Neural crest cell (in vitro differentiated cells): ENCODE data around the gene ZNF284. TPM values are rescaled to one million over a fixed set of nuclear protein-coding genes. Genes with fewer than 3 reads are reported as not detected.
A peak's percentile ranks its signal among the peaks of the same experiment; 100 is the strongest.

Source experiments
- DNase-seq: peaks from one replicate; pipeline ENCODE4 v3.0.0; 2021; ENCODE audit warnings: low read depth, mixed read lengths, low spot score
- H3K27ac Mint-ChIP-seq: one replicate; pipeline ENCODE4 v1.8.0; 2021; ENCODE audit warnings: mild to moderate bottlenecking, mixed read lengths; ENCODE audit not compliant: unreplicated experiment
- H3K27me3 Mint-ChIP-seq: 2 replicates; pipeline ENCODE4 v1.8.0; 2021; ENCODE audit warnings: low read depth, mild to moderate bottlenecking, mixed read lengths
- H3K36me3 Mint-ChIP-seq: 2 replicates; pipeline ENCODE4 v1.8.0; 2021; ENCODE audit warnings: low read depth, mild to moderate bottlenecking, mixed read lengths
- H3K4me1 Mint-ChIP-seq: 2 replicates; pipeline ENCODE4 v1.8.0; 2021; ENCODE audit warnings: mixed read lengths
- H3K4me3 Mint-ChIP-seq: one replicate; pipeline ENCODE4 v1.8.0; 2021; ENCODE audit warnings: mild to moderate bottlenecking, mixed read lengths
- H3K9me3 Mint-ChIP-seq: 2 replicates; pipeline ENCODE4 v1.8.0; 2021; ENCODE audit warnings: mixed read lengths
- CTCF ChIP-seq: fragments of 200-600 bp; sonication (generic); conservative IDR thresholded peaks from 2 replicates; pipeline ENCODE4 v1.5.0; 2021; ENCODE audit warnings: antibody characterized with exemption, mild to moderate bottlenecking
- long read RNA-seq: library from polyadenylated mRNA; unstranded; transcript quantifications from one replicate; pipeline ENCODE4 v2.0.0, GENCODE V29; 2020
- total RNA-seq: library from RNA; stranded (reverse); gene quantifications from 2 replicates; pipeline ENCODE4 v1.2.1, GENCODE V29; 2021

ZNF284 gene
- 4.5 TPM in 2 replicates for total RNA-seq
- long read RNA-seq, full-length matches to known transcripts: 6 of 7 reads
- long read RNA-seq, partial matches to known transcripts: 0 of 7 reads
- long read RNA-seq, other reads (novel, unspliced or antisense): 1 of 7 reads

- H3K36me3 Mint-ChIP-seq: peaks cover 43% of the 10 kb centered on the region
- H3K27ac Mint-ChIP-seq: peak within 1 kb of the TSS; percentile 93
- H3K9me3 Mint-ChIP-seq: peaks cover 19% of the 10 kb centered on the region
- TF ChIP-seq CTCF: no peak
- peaks cover 21% of the 10 kb centered on the region for H3K4me1 Mint-ChIP-seq
- H3K27me3 Mint-ChIP-seq: no peaks in the 10 kb centered on the region
- H3K4me3 Mint-ChIP-seq: peak within 1 kb of the TSS; percentile 92
- DNase-seq: peak; percentile 73
Observed at GRCh38 chr19:44071824-44072542, at the start of gene ZNF284. ZNF284 (plus strand) TSS chr19:44072159; CDS start chr19:44076390, 4,231 bp downstream.

GRCh38 chr19:44024900-44025216, 47.1 kb upstream of the ZNF284 start:
- DNase-seq: no peak
- H3K9me3 Mint-ChIP-seq: peaks cover 21% of the 10 kb centered on the region
- H3K36me3 Mint-ChIP-seq: peaks cover 45% of the 10 kb centered on the region
- peak overlapping the region; percentile 91 for H3K27ac Mint-ChIP-seq
- H3K4me3 Mint-ChIP-seq: peak overlapping the region; percentile 94
- H3K27me3 Mint-ChIP-seq: peaks cover 32% of the 10 kb centered on the region
- peaks cover 23% of the 10 kb centered on the region for H3K4me1 Mint-ChIP-seq
- TF ChIP-seq CTCF: no peak

GRCh38 chr19:44025217-44025936, 46.6 kb upstream of the ZNF284 start, which contains the start of gene ZNF222:
ZNF222 (plus strand) TSS chr19:44025379; CDS start chr19:44025437, 58 bp downstream.
- H3K36me3 Mint-ChIP-seq: peaks cover 50% of the 10 kb centered on the region
- DNase-seq: peak; percentile 55
- TF ChIP-seq CTCF: no peak
- H3K4me3 Mint-ChIP-seq: peak within 1 kb of the TSS; percentile 94
- H3K27me3 Mint-ChIP-seq: peaks cover 27% of the 10 kb centered on the region
- H3K27ac Mint-ChIP-seq: peak within 1 kb of the TSS; percentile 91
- peaks cover 21% of the 10 kb centered on the region for H3K9me3 Mint-ChIP-seq
- H3K4me1 Mint-ChIP-seq: peaks cover 23% of the 10 kb centered on the region

GRCh38 chr19:44026622-44027021, 45.3 kb upstream of the ZNF284 start:
- DNase-seq: no peak
- peak overlapping the region; percentile 50 for H3K4me3 Mint-ChIP-seq
- peaks cover 17% of the 10 kb centered on the region for H3K27me3 Mint-ChIP-seq
- no peak for TF ChIP-seq CTCF
- peaks cover 23% of the 10 kb centered on the region for H3K4me1 Mint-ChIP-seq
- H3K9me3 Mint-ChIP-seq: peaks cover 23% of the 10 kb centered on the region
- no peak overlapping the region for H3K27ac Mint-ChIP-seq
- peaks cover 62% of the 10 kb centered on the region for H3K36me3 Mint-ChIP-seq

- no peak for DNase-seq
- Mint-ChIP-seq H3K4me1 (peaks cover 6% of the 10 kb centered on the region), H3K27ac (no peak overlapping the region), H3K36me3 (peaks cover 80% of the 10 kb centered on the region), H3K27me3 (peaks cover 5% of the 10 kb centered on the region), H3K4me3 (no peak overlapping the region), H3K9me3 (peaks cover 37% of the 10 kb centered on the region)
- no peak for TF ChIP-seq CTCF
Observed at GRCh38 chr19:44032001-44032610, 39.9 kb upstream of the ZNF284 start.
